Measurements from ENCODE around the gene TMEM204.

GRCh38 chr16:1554826-1555445 lies 21.5 kb downstream of the TMEM204 start:
- TF ChIP-seq, protein P1, sequence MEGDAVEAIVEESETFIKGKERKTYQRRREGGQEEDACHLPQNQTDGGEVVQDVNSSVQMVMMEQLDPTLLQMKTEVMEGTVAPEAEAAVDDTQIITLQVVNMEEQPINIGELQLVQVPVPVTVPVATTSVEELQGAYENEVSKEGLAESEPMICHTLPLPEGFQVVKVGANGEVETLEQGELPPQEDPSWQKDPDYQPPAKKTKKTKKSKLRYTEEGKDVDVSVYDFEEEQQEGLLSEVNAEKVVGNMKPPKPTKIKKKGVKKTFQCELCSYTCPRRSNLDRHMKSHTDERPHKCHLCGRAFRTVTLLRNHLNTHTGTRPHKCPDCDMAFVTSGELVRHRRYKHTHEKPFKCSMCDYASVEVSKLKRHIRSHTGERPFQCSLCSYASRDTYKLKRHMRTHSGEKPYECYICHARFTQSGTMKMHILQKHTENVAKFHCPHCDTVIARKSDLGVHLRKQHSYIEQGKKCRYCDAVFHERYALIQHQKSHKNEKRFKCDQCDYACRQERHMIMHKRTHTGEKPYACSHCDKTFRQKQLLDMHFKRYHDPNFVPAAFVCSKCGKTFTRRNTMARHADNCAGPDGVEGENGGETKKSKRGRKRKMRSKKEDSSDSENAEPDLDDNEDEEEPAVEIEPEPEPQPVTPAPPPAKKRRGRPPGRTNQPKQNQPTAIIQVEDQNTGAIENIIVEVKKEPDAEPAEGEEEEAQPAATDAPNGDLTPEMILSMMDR (IDR thresholded peaks at IDR 0.05), result no peak
- no peak for TF ChIP-seq ZFX (IDR thresholded peaks at IDR 0.05; ENCODE audit: borderline replicate concordance)

Data from 22Rv1 (cell line).